Astrocyte (in vitro differentiated cells and primary cell): ENCODE data around the gene TNFRSF13B. TPM values are rescaled to one million over a fixed set of nuclear protein-coding genes. Genes with fewer than 3 reads are reported as not detected.

Experiments
- DNase-seq: peaks from one replicate; pipeline ENCODE4 v3.0.0-alpha.2; 2010; ENCODE audit warnings: low read depth
- FAIRE-seq: peaks from 2 replicates; lab custom pipeline; 2011; peaks lifted over from hg19 to GRCh38; lab: Jason Lieb, UNC
- H2AFZ ChIP-seq: 2 replicates; pipeline ENCODE4 v1.6.0; 2012; ENCODE audit warnings: low read depth, low read length, inconsistent platforms
- H3K27ac ChIP-seq: 2 replicates; pipeline ENCODE4 v1.5.1; 2011; ENCODE audit warnings: low read depth, low read length, inconsistent platforms
- H3K27me3 ChIP-seq: 2 replicates; pipeline ENCODE4 v1.6.0; 2011; ENCODE audit warnings: low read length, inconsistent platforms; ENCODE audit not compliant: insufficient read depth
- H3K36me3 ChIP-seq: 2 replicates; pipeline ENCODE4 v1.5.1; 2011; ENCODE audit warnings: low read length, inconsistent platforms; ENCODE audit not compliant: insufficient read depth
- H3K4me1 ChIP-seq: 2 replicates; pipeline ENCODE4 v1.5.1; 2011; ENCODE audit warnings: low read length, inconsistent platforms; ENCODE audit not compliant: insufficient read depth
- H3K4me2 ChIP-seq: 2 replicates; pipeline ENCODE4 v1.6.0; 2012; ENCODE audit warnings: low read length, inconsistent platforms
- H3K4me3 ChIP-seq: 2 replicates; pipeline ENCODE4 v1.5.1; 2011; ENCODE audit warnings: low read depth, mild to moderate bottlenecking, low read length, inconsistent platforms; ENCODE audit not compliant: insufficient read depth
- H3K79me2 ChIP-seq: 2 replicates; pipeline ENCODE4 v1.6.0; 2012; ENCODE audit warnings: mild to moderate bottlenecking, low read length, inconsistent platforms; ENCODE audit not compliant: insufficient read depth
- H3K9ac ChIP-seq: 2 replicates; pipeline ENCODE4 v1.6.0; 2012; ENCODE audit warnings: mild to moderate bottlenecking, low read length, inconsistent platforms
- H3K9me3 ChIP-seq: 2 replicates; pipeline ENCODE4 v1.5.1; 2012; ENCODE audit warnings: low read depth, mild to moderate bottlenecking, low read length, inconsistent platforms; ENCODE audit not compliant: insufficient read depth
- H4K20me1 ChIP-seq: 2 replicates; pipeline ENCODE4 v1.6.0; 2012; ENCODE audit warnings: low read length, inconsistent platforms; ENCODE audit not compliant: insufficient read depth
- H3K27ac Mint-ChIP-seq: one replicate; pipeline ENCODE4 v1.8.0; 2021; ENCODE audit warnings: mild to moderate bottlenecking, mixed read lengths; ENCODE audit not compliant: unreplicated experiment
- H3K27me3 Mint-ChIP-seq: one replicate; pipeline ENCODE4 v1.8.0; 2021; ENCODE audit warnings: low read depth, mixed read lengths; ENCODE audit not compliant: unreplicated experiment
- H3K36me3 Mint-ChIP-seq: one replicate; pipeline ENCODE4 v1.8.0; 2021; ENCODE audit warnings: low read depth, mixed read lengths; ENCODE audit not compliant: unreplicated experiment
- H3K4me1 Mint-ChIP-seq: one replicate; pipeline ENCODE4 v1.8.0; 2021; ENCODE audit warnings: low read depth, mixed read lengths; ENCODE audit not compliant: unreplicated experiment
- H3K4me3 Mint-ChIP-seq: one replicate; pipeline ENCODE4 v1.8.0; 2021; ENCODE audit warnings: mild to moderate bottlenecking, moderate library complexity, mixed read lengths; ENCODE audit not compliant: unreplicated experiment
- H3K9me3 Mint-ChIP-seq: one replicate; pipeline ENCODE4 v1.8.0; 2021; ENCODE audit warnings: mild to moderate bottlenecking, mixed read lengths; ENCODE audit not compliant: unreplicated experiment
- CTCF ChIP-seq: IDR thresholded peaks from 2 replicates; pipeline ENCODE4 v1.5.1; 2011; ENCODE audit warnings: low read depth, mild to moderate bottlenecking, inconsistent platforms, low read length, moderate library complexity; ENCODE audit not compliant: insufficient read depth
- EZH2 ChIP-seq: IDR thresholded peaks from 2 replicates; pipeline ENCODE4 v1.6.1; 2012; ENCODE audit warnings: mild to moderate bottlenecking, low read length, inconsistent platforms; ENCODE audit not compliant: insufficient read depth
- total RNA-seq: library from RNA; stranded (reverse); gene quantifications from 2 replicates; pipeline ENCODE4 v1.2.1, GENCODE V29; 2021

Gene TNFRSF13B
- total RNA-seq, 1 donor from 2014 or later = not detected

- H3K4me3 Mint-ChIP-seq = no peak overlapping the region
- no peaks in the 10 kb centered on the region for H3K9me3 Mint-ChIP-seq
- no peaks in the 10 kb centered on the region for H4K20me1 ChIP-seq
- H3K4me1 Mint-ChIP-seq = no peaks in the 10 kb centered on the region
- H3K9me3 ChIP-seq = no peaks in the 10 kb centered on the region
- H3K27ac Mint-ChIP-seq = no peak overlapping the region
- peaks cover 2% of the 10 kb centered on the region for H3K36me3 Mint-ChIP-seq
- peaks cover 60% of the 10 kb centered on the region for H3K27me3 Mint-ChIP-seq
- FAIRE-seq = no peak
- H3K36me3 ChIP-seq = no peaks in the 10 kb centered on the region
- no peak for DNase-seq
- no peak overlapping the region for H2AFZ ChIP-seq
- H3K27me3 ChIP-seq = peaks cover 8% of the 10 kb centered on the region
- H3K4me2 ChIP-seq = no peak overlapping the region
- H3K4me3 ChIP-seq = no peak overlapping the region
- no peak overlapping the region for H3K27ac ChIP-seq
- H3K4me1 ChIP-seq = no peaks in the 10 kb centered on the region
- no peak overlapping the region for H3K9ac ChIP-seq
- TF ChIP-seq EZH2 (no peak), CTCF (no peak)
- H3K79me2 ChIP-seq = no peaks in the 10 kb centered on the region
Observed at GRCh38 chr17:16940116-16940881, 31.6 kb downstream of the TNFRSF13B start.

GRCh38 chr17:16939606-16940115 lies 32.3 kb downstream of the TNFRSF13B start:
- Histone ChIP-seq H3K4me1 (no peaks in the 10 kb centered on the region), H3K4me3 (no peak overlapping the region), H3K9me3 (no peaks in the 10 kb centered on the region), H3K9ac (no peak overlapping the region), H2AFZ (no peak overlapping the region), H3K4me2 (no peak overlapping the region), H3K27me3 (peaks cover 8% of the 10 kb centered on the region), H3K36me3 (no peaks in the 10 kb centered on the region), H3K27ac (no peak overlapping the region), H4K20me1 (no peaks in the 10 kb centered on the region), H3K79me2 (no peaks in the 10 kb centered on the region)
- FAIRE-seq (no peak), DNase-seq (no peak)
- Mint-ChIP-seq H3K9me3 (no peaks in the 10 kb centered on the region), H3K36me3 (peaks cover 2% of the 10 kb centered on the region), H3K27me3 (peaks cover 60% of the 10 kb centered on the region), H3K27ac (no peak overlapping the region), H3K4me3 (no peak overlapping the region), H3K4me1 (no peaks in the 10 kb centered on the region)
- TF ChIP-seq CTCF (no peak), EZH2 (no peak)

GRCh38 chr17:16939208-16939576 lies 32.7 kb downstream of the TNFRSF13B start:
- no peaks in the 10 kb centered on the region for H3K36me3 ChIP-seq
- no peak overlapping the region for H3K4me2 ChIP-seq
- peaks cover 2% of the 10 kb centered on the region for H3K36me3 Mint-ChIP-seq
- no peak overlapping the region for H3K4me3 ChIP-seq
- H3K27me3 Mint-ChIP-seq = peaks cover 56% of the 10 kb centered on the region
- TF ChIP-seq EZH2 (no peak), CTCF (no peak)
- peaks cover 5% of the 10 kb centered on the region for H3K27me3 ChIP-seq
- H3K9ac ChIP-seq = no peak overlapping the region
- no peak overlapping the region for H3K27ac ChIP-seq
- H2AFZ ChIP-seq = no peak overlapping the region
- H3K27ac Mint-ChIP-seq = no peak overlapping the region
- no peaks in the 10 kb centered on the region for H3K4me1 ChIP-seq
- no peaks in the 10 kb centered on the region for H3K4me1 Mint-ChIP-seq
- H3K79me2 ChIP-seq = no peaks in the 10 kb centered on the region
- H3K9me3 ChIP-seq = no peaks in the 10 kb centered on the region
- FAIRE-seq (no peak), DNase-seq (no peak)
- H3K9me3 Mint-ChIP-seq = no peaks in the 10 kb centered on the region
- no peaks in the 10 kb centered on the region for H4K20me1 ChIP-seq
- H3K4me3 Mint-ChIP-seq = no peak overlapping the region
